OCI-M1 (cell line): Measurements from ENCODE around the gene PLEKHA3.
A peak's percentile ranks its signal among the peaks of the same experiment; 100 is the strongest.

Experiments
- DNase-seq: peaks from one replicate; lab custom pipeline; 2025; lab: John Stamatoyannopoulos, UW

The PLEKHA3 gene

GRCh38 chr2:178479275-178479616 lies 1.0 kb upstream of the PLEKHA3 start:
- no peak for DNase-seq

GRCh38 chr2:178479758-178480226 lies 465 bp upstream of the PLEKHA3 start:
- no peak for DNase-seq

GRCh38 chr2:178482437-178482836 lies 2.2 kb downstream of the PLEKHA3 start:
- DNase-seq = peak; percentile 23

GRCh38 chr2:178484245-178485041 lies 4.2 kb downstream of the PLEKHA3 start:
- no peak for DNase-seq

- no peak for DNase-seq
Measured at GRCh38 chr2:178485356-178485755, 5.1 kb downstream of the PLEKHA3 start.

DNA sequence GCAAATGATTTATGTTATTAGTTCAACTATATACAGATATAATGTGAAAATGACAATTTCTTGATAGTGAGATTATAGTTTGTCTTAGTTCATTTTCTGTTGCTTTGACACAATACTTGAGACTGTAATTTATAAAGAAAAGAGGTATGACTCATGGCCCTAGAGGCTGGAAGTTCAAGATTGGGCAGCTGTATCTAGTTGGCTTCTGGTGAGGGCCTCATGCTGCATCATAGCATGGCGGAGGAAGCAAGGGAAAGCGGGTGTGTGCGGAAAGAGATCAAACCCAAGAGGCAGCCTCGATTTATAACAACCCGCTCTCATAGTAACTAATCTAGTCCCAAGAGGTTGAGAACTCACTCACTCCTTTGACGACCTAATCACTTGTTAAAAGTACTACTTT lies 11.4 kb downstream of the PLEKHA3 start:
- no peak for DNase-seq

DNA sequence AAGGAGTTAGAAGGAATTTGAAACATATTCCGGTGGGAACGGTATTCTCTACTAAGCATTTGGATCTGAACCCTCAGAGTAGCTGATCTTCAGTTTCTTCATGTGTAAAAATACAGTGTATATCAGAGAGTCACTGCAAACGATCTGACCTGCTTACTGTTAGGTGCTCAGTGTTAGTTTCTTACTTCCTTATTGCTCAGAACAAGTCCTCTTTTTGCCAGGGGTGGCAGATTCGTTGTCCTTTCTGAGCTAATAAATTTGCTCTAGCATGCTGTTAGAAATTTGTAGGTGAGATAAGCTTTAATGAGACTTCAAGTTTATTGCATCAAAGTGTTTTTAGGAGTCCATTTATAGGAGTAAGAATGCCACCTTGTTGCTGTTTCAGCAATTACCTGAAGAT lies 15.8 kb downstream of the PLEKHA3 start:
- DNase-seq = no peak

GRCh38 chr2:178498137-178498536 lies 17.9 kb downstream of the PLEKHA3 start:
- peak; percentile 64 for DNase-seq

DNA sequence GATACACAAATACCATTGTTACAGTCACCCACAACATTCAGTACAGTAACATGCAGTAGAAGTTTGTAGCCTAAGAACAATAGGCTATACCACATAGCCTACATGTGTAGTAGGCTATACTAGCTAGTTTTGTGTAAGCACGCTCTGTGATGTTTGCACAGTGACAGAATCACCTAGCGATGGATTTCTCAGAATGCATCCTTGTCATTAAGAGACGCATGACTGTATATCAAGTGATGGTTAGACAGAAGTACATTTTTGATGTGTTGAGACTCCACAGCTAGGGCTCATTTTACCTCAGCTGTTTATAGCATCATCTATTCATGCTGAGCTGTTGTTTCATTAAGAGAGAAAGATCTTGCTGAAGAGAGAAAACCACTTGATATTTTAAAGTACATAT lies 19.4 kb downstream of the PLEKHA3 start:
- DNase-seq = no peak

DNA sequence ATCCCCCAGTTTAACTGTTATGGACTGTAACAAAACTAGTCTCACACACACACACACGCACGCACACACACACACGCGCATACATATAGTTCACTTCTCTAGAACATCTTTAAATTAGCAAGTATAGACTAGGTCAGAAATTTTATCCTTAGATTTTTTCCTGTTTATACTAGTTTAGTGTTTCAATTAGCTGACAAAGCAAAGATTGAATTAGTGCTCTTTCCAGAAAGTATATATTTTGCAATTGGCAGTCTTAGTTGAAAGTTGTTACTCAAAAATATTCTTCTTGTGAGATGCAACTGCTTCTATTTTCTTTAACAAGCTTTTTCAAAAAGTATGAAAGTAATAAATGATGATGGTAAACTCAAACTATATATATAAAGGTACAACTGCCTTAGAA lies 22.5 kb downstream of the PLEKHA3 start:
- DNase-seq = no peak

- no peak for DNase-seq
Measured at GRCh38 chr2:178506101-178506500, 25.8 kb downstream of the PLEKHA3 start.

DNA sequence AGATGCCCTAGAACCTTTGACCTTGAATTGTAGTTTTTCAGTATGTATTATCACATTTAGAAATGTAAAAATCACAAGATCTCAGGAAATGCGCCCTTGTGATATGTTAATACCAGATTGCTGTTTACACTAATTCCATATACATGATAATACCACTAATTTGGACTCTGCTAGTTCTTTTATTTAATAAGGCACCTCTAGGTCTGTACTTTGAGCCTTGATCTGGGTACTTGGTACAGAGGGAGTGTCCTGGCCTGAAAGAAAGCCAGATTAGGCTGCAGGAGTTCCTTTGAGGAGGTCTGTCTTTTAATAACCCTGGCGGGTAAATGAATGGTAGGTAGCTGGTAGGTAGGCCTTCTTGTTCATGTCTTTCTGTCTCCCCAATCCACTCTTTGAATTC lies 26.3 kb downstream of the PLEKHA3 start:
- no peak for DNase-seq

- no peak for DNase-seq
Measured at GRCh38 chr2:178506949-178507348, 26.7 kb downstream of the PLEKHA3 start.

DNA sequence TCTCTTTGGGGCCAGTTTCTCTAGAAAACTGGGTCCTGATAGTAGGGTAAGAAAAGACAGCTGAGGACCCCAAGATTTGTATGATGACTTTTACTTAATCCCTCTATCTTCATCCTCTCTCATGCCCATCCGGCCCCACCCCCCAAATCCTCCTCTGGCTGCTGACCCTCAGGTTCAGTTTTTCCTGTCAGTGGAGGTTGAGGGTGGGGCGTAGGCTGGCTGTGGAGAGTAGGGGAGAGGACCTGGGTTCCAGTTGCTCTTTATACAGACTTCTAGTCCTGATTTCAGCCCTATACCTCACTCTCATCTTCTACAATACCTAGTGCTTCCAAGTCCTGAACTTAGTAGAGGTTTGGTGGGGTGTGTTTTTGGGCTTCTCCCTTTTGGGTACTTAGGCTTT lies 28.4 kb downstream of the PLEKHA3 start:
- DNase-seq = no peak

- no peak for DNase-seq
Measured at GRCh38 chr2:178510384-178510783, 30.1 kb downstream of the PLEKHA3 start.

GRCh38 chr2:178512484-178512883 lies 32.2 kb downstream of the PLEKHA3 start:
- no peak for DNase-seq

DNA sequence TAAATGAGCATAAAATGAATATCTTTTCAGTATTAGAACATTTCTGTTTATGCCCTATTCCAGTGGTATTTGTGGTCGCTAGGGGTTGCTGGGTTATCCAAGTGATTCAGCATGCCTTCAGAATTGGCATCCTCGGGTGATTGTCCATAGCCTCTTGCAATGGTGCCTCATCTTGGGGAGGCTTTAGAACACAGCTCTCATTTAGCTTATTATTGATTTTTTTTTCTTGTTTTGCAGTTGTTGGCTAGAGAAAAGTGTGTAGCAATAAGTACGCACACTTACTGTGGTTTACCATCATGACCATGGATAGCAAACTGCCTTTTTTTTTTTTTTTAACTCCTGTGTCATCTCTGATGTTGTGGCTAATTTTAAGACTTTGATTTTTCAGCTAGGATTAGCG lies 33.6 kb downstream of the PLEKHA3 start:
- DNase-seq = no peak

GRCh38 chr2:178514664-178515063 lies 34.4 kb downstream of the PLEKHA3 start:
- DNase-seq = peak; percentile 4

DNA sequence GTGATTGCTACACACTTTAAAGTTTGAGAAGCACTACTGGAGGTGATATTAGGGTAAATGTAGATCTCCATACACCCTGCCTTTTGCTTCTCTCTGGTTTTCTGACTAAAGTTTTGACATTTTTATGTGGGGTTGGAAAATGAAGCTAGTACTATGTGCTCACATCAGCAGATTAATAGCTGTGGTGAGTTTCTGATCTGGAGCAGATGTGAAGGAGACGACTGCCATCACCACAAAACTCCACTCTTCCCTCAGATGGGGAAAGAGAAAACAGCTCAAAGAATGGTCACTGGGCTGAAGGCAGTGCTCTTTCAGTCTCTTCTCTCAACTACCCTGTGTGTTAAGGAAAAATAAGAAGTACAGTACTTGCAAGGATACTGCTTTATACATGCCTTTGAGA lies 37.2 kb downstream of the PLEKHA3 start:
- DNase-seq = no peak

DNA sequence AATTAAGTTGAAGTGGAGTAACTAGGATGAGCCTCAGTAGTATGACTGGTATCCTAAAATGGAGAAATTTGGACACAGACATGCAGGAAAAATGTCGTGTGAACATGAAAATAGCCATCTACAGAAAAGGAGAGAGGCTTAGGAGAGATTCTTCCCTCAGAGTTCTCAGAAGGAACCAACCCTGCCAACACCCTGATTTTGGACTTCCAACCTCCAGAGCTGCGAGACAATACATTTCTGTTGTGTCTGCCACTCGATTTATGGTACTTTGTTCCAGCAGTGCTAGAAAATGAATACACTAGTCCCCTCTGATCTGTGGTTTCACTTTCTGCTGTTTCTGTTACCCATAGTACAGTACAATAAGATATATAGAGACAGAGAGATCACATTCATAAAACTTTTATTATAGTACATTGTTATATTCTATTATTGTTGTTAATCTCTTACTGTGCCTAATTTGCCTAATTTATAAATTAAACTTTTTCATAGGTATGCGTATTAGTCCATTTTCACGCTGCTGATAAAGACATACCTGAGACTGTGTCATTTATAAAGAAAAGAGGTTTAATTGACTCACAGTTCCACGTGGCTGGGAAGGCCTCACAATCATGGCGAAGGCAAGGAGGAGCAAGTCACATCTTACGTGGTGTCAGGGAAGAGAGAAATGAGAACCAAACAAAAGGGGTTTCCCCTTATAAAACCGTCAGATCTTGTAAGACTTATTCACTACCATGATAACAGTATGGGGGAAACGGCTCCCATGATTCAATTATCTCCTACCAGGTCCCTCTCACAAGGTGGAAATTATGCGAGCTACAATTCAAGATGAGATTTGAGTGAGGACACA lies 41.3 kb downstream of the PLEKHA3 start:
- no peak for DNase-seq

DNA sequence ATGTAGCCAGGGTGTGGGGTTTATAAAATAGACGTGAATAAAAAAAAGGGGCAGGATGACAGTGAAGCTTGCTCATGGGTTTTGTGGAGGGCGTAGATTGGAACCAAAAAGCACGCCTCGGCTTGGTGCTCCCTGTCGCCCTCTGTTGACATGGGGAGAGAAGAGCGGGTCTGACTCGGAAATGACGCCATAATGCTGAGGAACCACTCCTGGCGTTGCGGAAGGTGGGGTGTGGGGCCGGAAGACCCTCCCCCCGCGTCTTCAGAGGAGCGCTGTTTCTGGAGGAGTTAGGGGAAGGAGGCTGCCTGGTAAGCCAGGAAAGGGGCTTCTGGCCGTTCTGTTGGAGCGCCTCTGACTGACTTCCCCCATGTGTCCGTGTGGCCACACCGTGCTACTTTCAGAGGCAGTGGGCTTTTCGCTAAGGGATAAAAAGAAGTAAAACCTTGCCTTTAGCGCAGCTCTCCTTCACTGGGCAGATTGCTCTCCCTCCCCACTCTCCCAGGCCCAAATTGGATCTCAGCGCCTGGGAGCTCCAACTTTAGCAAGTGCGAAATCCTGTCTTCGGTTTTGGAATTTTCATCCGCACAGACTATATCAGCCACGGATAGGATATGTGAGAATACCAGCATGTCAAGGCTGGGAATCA lies 42.8 kb downstream of the PLEKHA3 start:
- peak; percentile 83 for DNase-seq

DNA sequence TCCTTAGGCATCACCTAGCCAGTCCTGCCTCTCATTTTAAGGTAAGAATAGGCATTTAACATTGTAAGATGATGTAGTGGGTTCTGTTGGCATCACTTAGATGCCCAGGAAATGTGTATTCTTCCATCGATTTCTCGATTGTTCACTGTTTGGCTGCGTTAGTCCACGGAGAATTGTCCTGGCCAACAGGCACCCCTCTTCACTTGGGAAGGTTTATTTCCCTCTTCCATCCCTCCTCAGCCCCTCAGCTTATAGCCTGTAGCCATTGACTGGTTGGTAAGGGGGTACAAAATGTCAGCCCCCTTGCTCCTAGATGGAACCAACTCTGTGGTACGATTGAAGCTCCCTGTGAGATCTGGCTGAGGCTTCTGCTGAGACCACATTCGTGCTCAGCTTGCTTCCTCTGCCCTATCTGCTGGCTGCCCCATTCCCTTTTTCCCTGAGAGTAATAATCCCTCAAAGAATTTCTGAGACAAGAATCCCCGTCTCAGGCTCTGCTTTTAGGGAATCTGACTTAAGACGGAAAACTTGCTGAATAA lies 43.4 kb downstream of the PLEKHA3 start:
- no peak for DNase-seq
